Neural cell (in vitro differentiated cells): ENCODE measurements around the gene SMARCA5. TPM values are rescaled to one million over a fixed set of nuclear protein-coding genes. Genes with fewer than 3 reads are reported as not detected.

ENCODE experiments used
- H2AFZ ChIP-seq: fragments of 200-600, 300-800 bp; sonication (generic), shearing (Covaris generic); 2 replicates; pipeline ENCODE4 v1.6.0; 2014; ENCODE audit warnings: low read depth, mild to moderate bottlenecking, antibody characterized with exemption, low read length, moderate library complexity
- H3F3A ChIP-seq: fragments of 200-600 bp; shearing (Covaris generic); 2 replicates; pipeline ENCODE4 v1.6.1; 2016; ENCODE audit warnings: mild to moderate bottlenecking, moderate library complexity, mixed read lengths, antibody characterized with exemption, low read length; ENCODE audit not compliant: insufficient read depth, poor library complexity, severe bottlenecking
- H3K27ac ChIP-seq: fragments of 200-600, 300-800 bp; sonication (generic), shearing (Covaris generic); 2 replicates; pipeline ENCODE4 v1.5.1; 2014; ENCODE audit warnings: mild to moderate bottlenecking, low read length, moderate library complexity
- H3K27me3 ChIP-seq: fragments of 300-800, 200-600 bp; sonication (generic), shearing (Covaris generic); 2 replicates; pipeline ENCODE4 v1.6.0; 2014; ENCODE audit warnings: mild to moderate bottlenecking, low read depth, low read length, moderate library complexity; ENCODE audit not compliant: insufficient read depth
- H3K36me3 ChIP-seq: fragments of 300-800, 200-600 bp; sonication (generic), shearing (Covaris generic); 2 replicates; pipeline ENCODE4 v1.5.1; 2014; ENCODE audit warnings: mild to moderate bottlenecking, antibody characterized with exemption, low read length, moderate library complexity; ENCODE audit not compliant: insufficient read depth
- H3K4me2 ChIP-seq: fragments of 300-800, 200-600 bp; sonication (generic), shearing (Covaris generic); 2 replicates; pipeline ENCODE4 v1.6.0; 2014; ENCODE audit warnings: mild to moderate bottlenecking, low read length
- H3K4me3 ChIP-seq: fragments of 300-800, 200-600 bp; sonication (generic), shearing (Covaris generic); 2 replicates; pipeline ENCODE4 v1.5.1; 2014; ENCODE audit warnings: mild to moderate bottlenecking, low read length, moderate library complexity
- H3K79me2 ChIP-seq: fragments of 200-600 bp; shearing (Covaris generic); replicated peaks from 2 replicates; pipeline ENCODE4 v1.6.0; 2014; ENCODE audit warnings: mild to moderate bottlenecking, low read length, moderate library complexity; ENCODE audit not compliant: insufficient read depth
- H3K9ac ChIP-seq: fragments of 300-800, 200-600 bp; sonication (generic), shearing (Covaris generic); 2 replicates; pipeline ENCODE4 v1.6.1; 2016; ENCODE audit warnings: mild to moderate bottlenecking, low read length, mixed read lengths
- H3K9me2 ChIP-seq: fragments of 200-600 bp; shearing (Covaris generic); 2 replicates; pipeline ENCODE4 v1.6.1; 2016; ENCODE audit warnings: mild to moderate bottlenecking, low read length, mixed read lengths; ENCODE audit not compliant: insufficient read depth
- H3K9me3 ChIP-seq: fragments of 200-600, 300-800 bp; sonication (generic), shearing (Covaris generic); 2 replicates; pipeline ENCODE4 v1.6.1; 2016; ENCODE audit warnings: mild to moderate bottlenecking, mixed run types, low read length, moderate library complexity, mixed read lengths
- H4K20me1 ChIP-seq: fragments of 200-600 bp; shearing (Covaris generic); 2 replicates; pipeline ENCODE4 v1.6.1; 2016; ENCODE audit warnings: mild to moderate bottlenecking, mixed run types; ENCODE audit not compliant: insufficient read depth
- EP300 ChIP-seq: fragments of 450-650 bp; conservative IDR thresholded peaks from 2 replicates; pipeline ENCODE4 v1.6.1; 2014; ENCODE audit warnings: antibody characterized with exemption, mild to moderate bottlenecking, moderate library complexity; ENCODE audit not compliant: poor library complexity, severe bottlenecking
- EZH2 ChIP-seq: fragments of 200-600, 300-800 bp; shearing (Covaris generic), sonication (generic); IDR thresholded peaks from 2 replicates; pipeline ENCODE4 v1.6.1; 2014; ENCODE audit warnings: antibody characterized with exemption, low read length, borderline replicate concordance, mild to moderate bottlenecking; ENCODE audit not compliant: insufficient read depth, poor library complexity, severe bottlenecking
- MXI1 ChIP-seq: fragments of 450-650 bp; conservative IDR thresholded peaks from 2 replicates; pipeline ENCODE4 v1.6.1; 2014; ENCODE audit warnings: antibody characterized with exemption, mild to moderate bottlenecking; ENCODE audit not compliant: poor library complexity, severe bottlenecking
- POLR2AphosphoS5 ChIP-seq: IDR thresholded peaks from 2 replicates; pipeline ENCODE4 v1.6.1; 2012
- RAD21 ChIP-seq: fragments of 450-650 bp; conservative IDR thresholded peaks from 2 replicates; pipeline ENCODE4 v1.6.1; 2014; ENCODE audit warnings: antibody characterized with exemption, mild to moderate bottlenecking, moderate library complexity
- REST ChIP-seq: IDR thresholded peaks from 2 replicates; pipeline ENCODE4 v1.6.1; 2012; ENCODE audit warnings: borderline replicate concordance
- SMC3 ChIP-seq: fragments of 450-650 bp; conservative IDR thresholded peaks from 2 replicates; pipeline ENCODE4 v1.6.1; 2014; ENCODE audit warnings: antibody characterized with exemption, mild to moderate bottlenecking, moderate library complexity; ENCODE audit not compliant: poor library complexity
- TAF1 ChIP-seq: IDR thresholded peaks from 2 replicates; pipeline ENCODE4 v1.6.1; 2012; ENCODE audit warnings: low read depth
- polyA minus RNA-seq: library from RNA; depleted of rRNA, polyadenylated mRNA; stranded (reverse); fragments of >200 nt; gene quantifications from 2 replicates; pipeline ENCODE4 v1.2.3, GENCODE V29; 2014
- polyA plus RNA-seq: library from polyadenylated mRNA; depleted of rRNA; stranded (reverse); fragments of >200 nt; gene quantifications from 2 replicates; pipeline ENCODE4 v1.2.3, GENCODE V29; 2014
- TF ChIP-seq, protein P1 (sequence below): fragments of 450-650 bp; IDR thresholded peaks from 2 replicates; pipeline ENCODE4 v1.5.1; 2014; ENCODE audit warnings: antibody characterized with exemption, mild to moderate bottlenecking, moderate library complexity; ENCODE audit not compliant: poor library complexity, severe bottlenecking

SMARCA5 gene, protein sequence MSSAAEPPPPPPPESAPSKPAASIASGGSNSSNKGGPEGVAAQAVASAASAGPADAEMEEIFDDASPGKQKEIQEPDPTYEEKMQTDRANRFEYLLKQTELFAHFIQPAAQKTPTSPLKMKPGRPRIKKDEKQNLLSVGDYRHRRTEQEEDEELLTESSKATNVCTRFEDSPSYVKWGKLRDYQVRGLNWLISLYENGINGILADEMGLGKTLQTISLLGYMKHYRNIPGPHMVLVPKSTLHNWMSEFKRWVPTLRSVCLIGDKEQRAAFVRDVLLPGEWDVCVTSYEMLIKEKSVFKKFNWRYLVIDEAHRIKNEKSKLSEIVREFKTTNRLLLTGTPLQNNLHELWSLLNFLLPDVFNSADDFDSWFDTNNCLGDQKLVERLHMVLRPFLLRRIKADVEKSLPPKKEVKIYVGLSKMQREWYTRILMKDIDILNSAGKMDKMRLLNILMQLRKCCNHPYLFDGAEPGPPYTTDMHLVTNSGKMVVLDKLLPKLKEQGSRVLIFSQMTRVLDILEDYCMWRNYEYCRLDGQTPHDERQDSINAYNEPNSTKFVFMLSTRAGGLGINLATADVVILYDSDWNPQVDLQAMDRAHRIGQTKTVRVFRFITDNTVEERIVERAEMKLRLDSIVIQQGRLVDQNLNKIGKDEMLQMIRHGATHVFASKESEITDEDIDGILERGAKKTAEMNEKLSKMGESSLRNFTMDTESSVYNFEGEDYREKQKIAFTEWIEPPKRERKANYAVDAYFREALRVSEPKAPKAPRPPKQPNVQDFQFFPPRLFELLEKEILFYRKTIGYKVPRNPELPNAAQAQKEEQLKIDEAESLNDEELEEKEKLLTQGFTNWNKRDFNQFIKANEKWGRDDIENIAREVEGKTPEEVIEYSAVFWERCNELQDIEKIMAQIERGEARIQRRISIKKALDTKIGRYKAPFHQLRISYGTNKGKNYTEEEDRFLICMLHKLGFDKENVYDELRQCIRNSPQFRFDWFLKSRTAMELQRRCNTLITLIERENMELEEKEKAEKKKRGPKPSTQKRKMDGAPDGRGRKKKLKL
- polyA plus RNA-seq, result 49.2 and 52.7 TPM in 2 replicates
- 104 and 127 TPM in 2 replicates for polyA minus RNA-seq

DNA sequence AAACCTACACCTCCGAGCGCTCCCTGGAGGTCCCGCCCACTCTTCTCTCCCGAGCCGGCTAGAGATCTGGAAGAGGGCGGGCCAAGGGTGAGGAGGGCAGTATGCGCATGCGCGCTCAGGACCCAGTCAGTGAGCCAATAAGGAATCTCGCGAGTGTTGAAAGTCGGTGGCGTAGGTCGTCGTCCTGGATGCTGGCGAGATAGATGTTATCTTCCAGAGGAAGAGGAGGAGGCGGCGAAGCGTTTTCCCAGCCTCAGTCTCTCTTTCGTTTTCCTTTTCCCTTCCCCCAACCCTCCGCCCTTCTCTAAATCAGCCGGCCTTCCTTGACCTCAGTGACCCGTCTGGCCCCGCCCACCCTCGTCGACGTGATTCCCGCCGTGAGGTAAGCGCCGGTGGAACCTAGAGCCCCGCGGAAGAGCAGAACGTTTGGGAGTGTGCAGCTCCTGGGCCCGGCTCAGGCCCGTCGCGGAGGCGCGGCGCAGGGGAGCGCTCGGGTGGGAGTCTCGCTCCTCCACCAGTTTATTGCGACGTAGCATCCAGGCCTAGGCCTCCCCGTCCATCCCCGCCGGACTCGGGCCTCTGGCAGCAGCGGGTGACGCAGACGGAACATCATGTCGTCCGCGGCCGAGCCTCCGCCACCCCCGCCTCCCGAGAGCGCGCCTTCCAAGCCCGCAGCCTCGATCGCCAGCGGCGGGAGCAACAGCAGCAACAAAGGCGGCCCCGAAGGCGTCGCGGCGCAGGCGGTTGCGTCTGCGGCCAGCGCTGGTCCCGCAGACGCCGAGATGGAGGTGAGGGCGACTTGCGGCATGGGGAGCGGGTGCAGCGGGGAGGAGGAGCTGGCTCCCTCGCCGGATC lies at the start of gene SMARCA5:
SMARCA5 (plus strand) TSS at position 389 of the 855 bp plus-strand sequence; CDS start at position 612, 223 bp downstream.
- peak within 1 kb of the TSS; percentile 97 for H3K9ac ChIP-seq
- TF ChIP-seq RAD21 (peak; percentile 13), TAF1 (peak; percentile 86), SMC3 (peak; percentile 18), POLR2AphosphoS5 (peak; percentile 89), MXI1 (peak; percentile 46), EZH2 (no peak), EP300 (peak; percentile 52), REST (peak; percentile 90)
- TF ChIP-seq, protein P1, sequence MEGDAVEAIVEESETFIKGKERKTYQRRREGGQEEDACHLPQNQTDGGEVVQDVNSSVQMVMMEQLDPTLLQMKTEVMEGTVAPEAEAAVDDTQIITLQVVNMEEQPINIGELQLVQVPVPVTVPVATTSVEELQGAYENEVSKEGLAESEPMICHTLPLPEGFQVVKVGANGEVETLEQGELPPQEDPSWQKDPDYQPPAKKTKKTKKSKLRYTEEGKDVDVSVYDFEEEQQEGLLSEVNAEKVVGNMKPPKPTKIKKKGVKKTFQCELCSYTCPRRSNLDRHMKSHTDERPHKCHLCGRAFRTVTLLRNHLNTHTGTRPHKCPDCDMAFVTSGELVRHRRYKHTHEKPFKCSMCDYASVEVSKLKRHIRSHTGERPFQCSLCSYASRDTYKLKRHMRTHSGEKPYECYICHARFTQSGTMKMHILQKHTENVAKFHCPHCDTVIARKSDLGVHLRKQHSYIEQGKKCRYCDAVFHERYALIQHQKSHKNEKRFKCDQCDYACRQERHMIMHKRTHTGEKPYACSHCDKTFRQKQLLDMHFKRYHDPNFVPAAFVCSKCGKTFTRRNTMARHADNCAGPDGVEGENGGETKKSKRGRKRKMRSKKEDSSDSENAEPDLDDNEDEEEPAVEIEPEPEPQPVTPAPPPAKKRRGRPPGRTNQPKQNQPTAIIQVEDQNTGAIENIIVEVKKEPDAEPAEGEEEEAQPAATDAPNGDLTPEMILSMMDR, result no peak
- H3K9me2 ChIP-seq, result no peaks in the 10 kb centered on the region
- H3K79me2 ChIP-seq, result peaks cover 44% of the 10 kb centered on the region
- peaks cover 12% of the 10 kb centered on the region for H4K20me1 ChIP-seq
- H2AFZ ChIP-seq, result peak within 1 kb of the TSS; percentile 86
- H3K36me3 ChIP-seq, result peaks cover 5% of the 10 kb centered on the region
- H3F3A ChIP-seq, result no peaks in the 10 kb centered on the region
- H3K9me3 ChIP-seq, result no peaks in the 10 kb centered on the region
- no peaks in the 10 kb centered on the region for H3K27me3 ChIP-seq
- peak within 1 kb of the TSS; percentile 97 for H3K27ac ChIP-seq
- peak within 1 kb of the TSS; percentile 86 for H3K4me2 ChIP-seq
- peak within 1 kb of the TSS; percentile 90 for H3K4me3 ChIP-seq
